DND-41 (cell line): ENCODE results near the gene EFNB2.

Source experiments
- CTCF ChIP-seq: IDR thresholded peaks from 2 replicates; pipeline ENCODE4 v1.5.1; 2012; ENCODE audit warnings: borderline replicate concordance, low read length, moderate library complexity, mild to moderate bottlenecking; ENCODE audit not compliant: poor library complexity, severe bottlenecking; ENCODE audit errors: extremely low read depth
- EZH2 ChIP-seq: IDR thresholded peaks from 3 replicates; pipeline ENCODE4 v1.6.1; 2012; ENCODE audit warnings: borderline replicate concordance, low read depth, mild to moderate bottlenecking, moderate library complexity, low read length, inconsistent platforms; ENCODE audit not compliant: severe bottlenecking

GRCh38 chr13:106455190-106455589 lies 80.3 kb downstream of the EFNB2 start:
- TF ChIP-seq CTCF = no peak
- no peak for TF ChIP-seq EZH2
